Activated CD4-positive, alpha-beta T cell treated with anti-CD3 and anti-CD28 coated beads for 4 hours (primary cell): ENCODE results near the gene NRXN2.
"Not testable (repeated sequence)": the region's sequence is repeated elsewhere in the genome, so short reads cannot be mapped to it uniquely, and the experiment has no call there.

Experiments used
- DNase-seq, 2 donors: peaks; one replicate each; pipeline ENCODE4 v3.0.0-alpha.2; 2020

Gene NRXN2

DNA sequence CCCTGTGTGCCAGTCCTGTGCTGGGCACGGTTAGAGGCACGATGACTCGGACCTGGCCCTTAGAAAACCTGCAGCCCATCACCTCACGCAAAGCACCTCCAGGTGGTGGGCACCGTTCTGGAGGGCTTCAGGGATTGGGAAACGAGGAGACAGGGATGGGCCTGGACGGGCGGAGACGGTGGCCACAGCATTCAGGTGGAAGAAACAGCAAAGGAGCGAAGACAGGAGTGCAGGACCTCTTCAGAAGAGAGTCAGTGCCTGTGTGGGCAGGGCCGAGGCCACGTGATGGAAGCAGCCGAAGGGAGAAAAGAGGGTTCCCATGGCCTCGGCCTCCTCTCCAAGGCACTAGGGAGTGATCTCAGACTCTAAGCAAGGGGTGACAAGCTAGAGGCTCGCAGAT is 140.1 kb downstream of the NRXN2 start:
- no peak for DNase-seq

DNA sequence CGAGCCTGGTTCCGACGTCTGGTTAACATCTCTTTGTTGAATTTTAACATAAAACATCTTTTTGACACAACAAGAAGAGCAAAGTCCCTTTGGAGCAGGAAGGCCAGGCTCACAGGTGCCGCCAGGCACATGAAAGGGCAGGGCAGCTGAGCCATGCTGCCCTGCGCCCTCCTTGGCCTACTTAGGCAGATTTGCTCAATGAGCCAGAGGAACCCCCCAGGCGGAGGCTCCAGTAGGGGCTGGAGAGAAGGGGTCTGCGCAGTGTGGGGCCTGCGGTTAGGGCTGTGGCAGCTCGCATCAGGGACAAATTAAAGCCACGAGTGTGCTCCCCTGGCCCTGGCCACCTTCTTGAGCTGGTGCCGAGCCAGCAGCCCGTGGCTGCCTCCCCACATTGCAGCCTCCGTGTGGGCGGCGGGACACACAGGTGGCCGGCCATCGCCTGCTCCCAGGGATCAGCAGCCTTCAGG is 141.9 kb downstream of the NRXN2 start:
- DNase-seq = no peak

DNA sequence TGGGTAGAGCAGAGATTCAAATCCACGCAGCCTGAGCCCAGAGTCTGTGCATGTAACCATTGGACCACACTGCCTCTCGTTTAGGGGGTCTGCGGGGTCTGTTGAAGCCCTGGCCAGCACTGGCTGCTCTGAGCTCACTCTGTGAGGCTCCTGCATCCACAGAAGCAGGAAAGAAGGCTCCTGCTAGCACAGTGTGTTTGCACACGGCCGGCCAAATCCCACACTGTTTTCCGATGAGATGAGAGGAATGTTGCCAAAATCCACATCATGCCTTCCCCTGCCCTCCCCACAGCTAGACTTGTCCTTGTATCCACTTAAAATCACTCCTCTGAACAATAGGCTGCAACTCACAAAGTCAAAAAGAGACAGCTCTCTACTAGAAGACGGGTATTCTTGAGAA is 142.6 kb downstream of the NRXN2 start:
- DNase-seq = no peak

DNA sequence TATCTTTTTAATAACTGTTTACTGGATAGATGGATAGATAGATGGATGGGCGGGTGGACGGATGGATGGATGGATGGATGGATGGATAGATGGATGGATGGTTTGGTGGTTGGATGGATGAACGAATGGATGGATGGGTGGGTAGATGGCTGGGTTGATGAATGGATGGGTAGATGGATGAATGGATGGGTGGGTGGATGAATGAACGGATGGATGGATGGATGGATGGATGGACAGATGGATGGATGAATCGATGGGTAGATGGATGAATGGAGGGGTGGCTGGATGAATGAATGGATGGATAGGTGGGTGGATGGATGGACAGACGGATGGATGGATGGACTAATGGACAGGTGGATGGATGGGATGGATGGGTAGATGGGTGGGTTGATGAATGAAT is 145.8 kb downstream of the NRXN2 start:
- no peak for DNase-seq

DNA sequence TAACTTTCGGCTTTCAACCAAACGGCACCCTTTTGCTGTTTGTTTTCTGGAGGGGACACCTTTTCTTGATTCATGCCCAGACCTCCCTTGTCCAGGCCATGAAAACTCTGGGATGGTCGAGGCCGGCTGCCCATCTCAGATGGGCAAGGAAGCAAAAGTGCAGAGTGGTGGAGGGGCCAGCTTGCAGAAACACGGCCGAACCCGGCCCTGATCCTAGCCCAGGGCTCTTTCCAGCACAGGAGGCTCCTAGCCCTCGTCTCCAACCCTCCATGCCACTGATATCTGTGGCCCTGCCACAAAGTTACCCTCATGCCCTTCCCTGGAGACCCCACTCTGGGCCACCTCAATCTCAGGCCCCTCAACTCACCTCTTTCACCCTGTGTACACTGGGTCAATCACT is 150.9 kb downstream of the NRXN2 start:
- no peak for DNase-seq

DNA sequence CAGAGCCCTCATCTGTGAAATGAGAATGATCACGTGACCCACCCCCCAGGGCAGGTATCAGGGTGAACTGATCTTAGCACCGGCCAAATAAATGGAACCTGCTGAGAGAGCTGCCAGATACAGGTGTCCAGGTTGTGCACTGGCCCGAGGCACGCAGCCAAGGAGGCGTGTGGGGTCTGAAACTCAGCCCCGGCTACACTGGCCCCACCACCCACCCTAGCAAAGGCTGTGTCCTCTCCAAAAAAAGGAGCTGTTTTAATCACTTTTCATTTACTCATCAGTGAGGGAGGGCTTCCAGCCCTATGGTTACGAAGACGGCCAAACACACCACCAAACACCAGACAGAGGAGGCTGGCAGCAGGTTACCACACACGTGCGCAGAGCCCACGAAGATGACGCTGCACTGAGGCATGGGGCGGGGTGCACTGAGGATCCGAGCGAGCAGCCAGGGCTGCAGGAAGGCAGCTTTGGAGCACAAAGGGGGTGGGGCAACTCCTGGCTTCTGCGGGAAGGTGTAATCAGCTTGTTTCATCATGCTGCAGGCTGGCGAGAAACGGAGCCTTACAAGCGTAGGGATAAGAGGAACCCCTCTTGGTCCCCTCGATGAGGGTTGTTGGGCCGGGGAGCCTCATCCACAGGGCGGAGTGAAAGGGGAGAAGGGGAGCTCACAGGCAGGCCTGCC is 151.4 kb downstream of the NRXN2 start:
- no peak for DNase-seq

DNA sequence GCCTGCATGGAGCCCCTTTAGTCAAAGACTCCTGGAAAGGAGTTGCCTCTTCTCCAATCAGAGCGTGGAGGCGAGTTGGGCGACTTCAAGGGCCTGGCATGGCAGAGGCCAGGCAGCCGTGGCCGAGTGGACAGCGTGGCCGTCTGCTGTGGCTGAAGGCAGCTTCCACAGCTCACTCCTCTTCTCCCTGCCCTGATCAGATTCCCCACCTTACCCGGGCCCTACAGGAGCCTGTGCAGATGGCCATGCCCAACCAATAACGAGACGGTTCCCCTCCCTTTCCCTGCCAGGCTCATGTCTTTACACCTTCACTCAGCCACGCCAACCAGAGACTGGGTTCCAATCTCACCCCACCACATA is 152.0 kb downstream of the NRXN2 start:
- DNase-seq = no peak

DNA sequence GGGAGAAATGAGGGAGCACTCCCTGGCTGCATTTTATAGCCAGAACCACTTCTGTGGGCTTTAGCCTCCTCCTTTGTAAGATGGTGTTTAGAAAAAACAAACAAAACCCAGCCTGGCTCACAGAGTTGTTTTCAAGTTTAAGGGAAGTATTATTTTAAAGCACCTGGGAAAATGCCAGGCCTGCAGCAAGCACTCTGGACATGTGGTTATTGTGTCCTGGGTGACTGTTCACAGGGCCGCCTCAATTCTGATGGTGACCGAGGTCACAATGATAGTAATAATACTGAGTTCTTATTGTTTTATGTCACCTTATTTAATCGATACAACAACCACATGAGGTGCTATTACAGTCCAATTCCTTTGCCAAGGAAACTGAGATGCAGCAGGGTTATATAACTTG is 152.7 kb downstream of the NRXN2 start:
- no peak for DNase-seq

DNA sequence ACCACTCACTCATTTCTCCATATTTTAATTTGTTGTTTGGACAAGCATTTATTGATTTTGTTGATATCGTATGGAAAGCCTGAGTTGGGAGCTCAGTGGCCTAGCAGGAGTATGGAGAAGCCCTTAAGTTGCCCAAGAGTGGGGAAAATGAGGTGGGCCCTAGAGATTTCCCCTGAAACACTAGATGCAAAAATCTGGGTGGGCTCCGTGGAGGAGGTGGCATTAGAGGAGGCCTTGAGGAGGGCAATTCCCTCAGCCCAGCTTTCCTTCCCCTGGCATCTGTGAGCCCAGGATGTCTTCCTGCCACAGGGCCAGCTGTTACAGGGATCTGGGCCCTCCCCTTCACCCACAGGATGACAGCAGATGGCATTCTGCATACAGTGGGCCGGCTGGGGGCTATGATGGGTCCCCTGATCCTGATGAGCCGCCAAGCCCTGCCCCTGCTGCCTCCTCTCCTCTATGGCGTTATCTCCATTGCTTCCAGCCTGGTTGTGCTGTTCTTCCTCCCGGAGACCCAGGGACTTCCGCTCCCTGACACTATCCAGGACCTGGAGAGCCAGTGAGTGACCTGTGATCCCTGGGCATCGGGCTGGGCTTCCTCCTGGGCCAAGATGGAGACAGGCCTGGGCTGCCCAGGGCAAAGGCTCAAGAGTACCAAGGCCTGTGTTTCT is 153.6 kb downstream of the NRXN2 start:
- DNase-seq = no peak

DNA sequence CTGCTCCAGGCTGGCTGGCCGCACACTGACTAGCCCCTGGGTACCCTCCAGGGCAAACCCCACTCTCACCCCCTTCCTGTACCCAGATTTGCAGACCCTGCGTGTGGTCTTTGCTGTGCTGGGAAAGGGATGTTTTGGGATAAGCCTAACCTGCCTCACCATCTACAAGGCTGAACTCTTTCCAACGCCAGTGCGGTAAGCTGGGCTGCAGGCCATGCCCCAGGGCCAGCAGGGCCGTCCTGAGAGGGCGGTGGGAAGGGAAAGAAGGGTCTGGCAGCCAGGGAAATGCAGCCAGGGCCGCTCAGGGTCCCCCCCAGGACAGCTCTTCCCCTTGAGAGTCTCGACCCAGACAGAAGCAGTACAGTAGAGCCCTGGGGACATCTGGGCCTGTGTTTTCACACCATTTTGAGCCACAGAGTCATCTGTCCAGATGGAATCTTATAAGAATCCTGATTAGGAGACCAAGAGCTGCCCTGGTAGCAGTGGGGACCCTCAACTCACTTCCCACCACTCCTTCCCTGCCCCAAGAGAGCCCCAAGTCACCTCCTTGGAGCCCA is 154.3 kb downstream of the NRXN2 start:
- DNase-seq = no peak

DNA sequence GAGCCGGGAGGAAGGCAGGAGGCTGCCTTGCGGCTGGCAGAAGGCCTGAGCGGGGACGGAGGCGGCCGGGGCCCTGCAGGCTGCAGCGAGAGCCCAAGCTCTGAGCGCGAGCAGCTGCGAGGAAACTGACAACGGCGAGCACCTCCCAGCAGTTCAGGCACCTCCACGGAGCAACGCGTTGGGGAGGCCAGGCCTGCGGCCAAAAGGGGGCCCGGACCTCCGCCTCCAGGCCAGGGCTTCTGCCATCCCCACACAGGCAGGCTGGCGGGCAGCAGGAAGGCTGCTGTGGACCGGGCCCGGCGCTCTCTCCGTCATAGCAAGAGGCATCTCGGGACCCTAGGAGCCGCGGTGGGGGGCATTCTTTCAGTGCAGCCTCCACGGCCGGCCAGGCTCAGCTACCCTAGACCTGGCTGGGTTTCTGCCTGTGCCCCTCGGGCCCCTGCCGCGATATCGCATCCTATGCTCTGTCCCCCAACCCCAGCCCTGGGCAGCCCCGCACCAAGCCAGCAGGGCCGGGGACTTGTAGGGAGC is 154.9 kb downstream of the NRXN2 start:
- no peak for DNase-seq

DNA sequence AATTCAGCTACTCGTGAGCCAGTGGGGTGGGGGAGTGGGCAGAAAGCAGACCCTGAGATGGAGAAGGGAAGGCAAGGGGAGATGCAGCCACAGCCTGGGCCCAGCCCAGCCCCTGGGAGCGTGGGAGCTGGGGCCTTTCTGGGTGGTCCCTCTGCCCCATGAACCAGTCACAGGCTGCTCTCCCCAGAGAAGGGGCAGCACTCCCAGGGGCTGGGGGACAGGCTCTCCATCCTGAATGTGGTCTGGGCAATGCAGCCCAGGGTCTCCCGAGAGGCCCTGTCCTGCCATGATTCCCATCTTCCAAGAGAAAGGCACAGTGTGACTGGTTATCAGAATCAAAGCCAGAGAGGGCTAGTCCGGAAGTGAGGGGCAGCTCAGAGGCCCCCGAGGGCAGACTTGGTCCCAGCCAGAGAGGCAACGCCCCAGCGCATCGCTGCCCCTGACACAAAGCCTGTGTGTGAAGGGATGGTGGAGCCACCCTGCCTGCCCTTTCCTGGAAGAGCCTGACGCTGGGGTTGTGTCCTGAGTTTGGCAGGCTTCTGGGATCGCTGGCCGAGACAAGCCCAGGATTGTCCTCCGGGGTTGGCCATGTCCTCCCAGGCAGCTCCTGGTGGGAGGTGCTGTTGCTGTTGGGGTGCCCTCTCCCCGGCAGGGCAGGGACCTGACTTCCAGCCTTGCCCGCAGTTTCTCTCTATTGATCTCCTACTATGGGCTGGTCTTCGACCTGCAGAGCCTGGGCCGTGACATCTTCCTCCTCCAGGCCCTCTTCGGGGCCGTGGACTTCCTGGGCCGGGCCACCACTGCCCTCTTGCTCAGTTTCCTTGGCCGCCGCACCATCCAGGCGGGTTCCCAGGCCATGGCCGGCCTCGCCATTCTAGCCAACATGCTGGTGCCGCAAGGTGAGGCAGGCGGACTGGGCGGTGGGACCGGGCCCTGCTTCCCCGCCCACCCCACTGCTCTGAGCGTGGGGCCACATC is 155.8 kb downstream of the NRXN2 start:
- DNase-seq = no peak

DNA sequence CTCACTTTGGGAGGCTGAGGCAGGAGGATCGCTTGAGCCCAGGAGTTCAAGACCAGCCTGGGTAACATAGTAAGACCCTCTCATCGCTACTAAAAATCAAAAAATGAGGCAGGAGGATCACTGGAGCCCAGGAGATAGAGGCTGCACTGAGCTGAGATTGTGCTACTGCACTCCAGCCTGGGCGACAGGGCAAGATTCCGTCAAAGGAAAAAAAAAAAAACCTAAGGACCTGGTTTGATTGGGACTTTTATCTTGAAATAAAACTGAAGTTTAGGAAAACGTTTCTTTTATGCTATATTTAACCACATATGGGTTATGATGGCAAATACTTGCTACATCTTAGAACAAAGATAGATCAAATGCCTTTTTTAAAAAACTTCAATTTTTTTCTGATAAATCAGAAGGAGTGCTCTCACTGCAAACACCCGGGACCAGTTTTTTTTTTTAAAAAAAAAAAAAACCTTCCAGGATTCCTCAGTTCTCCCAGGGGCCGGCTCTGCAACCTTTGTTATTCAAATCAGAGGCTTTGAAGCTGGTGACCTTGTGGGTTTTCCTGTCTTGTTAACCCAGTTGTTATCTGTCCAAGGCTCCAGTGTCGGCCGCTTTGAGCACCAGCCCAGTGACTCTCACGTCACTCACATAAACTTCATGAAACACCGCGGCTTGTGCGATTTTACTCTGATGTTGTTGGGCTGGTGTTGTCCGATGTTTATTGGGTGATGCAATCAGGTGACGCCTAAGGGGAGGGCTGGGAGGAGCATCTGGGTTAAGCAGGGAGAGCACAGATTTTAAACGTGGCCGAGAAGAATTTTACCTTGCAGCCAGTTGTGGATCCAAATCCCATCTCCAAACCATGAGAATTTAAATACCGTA is 156.7 kb downstream of the NRXN2 start:
- peak in 1 of 2 donors; percentile 13 for DNase-seq

DNA sequence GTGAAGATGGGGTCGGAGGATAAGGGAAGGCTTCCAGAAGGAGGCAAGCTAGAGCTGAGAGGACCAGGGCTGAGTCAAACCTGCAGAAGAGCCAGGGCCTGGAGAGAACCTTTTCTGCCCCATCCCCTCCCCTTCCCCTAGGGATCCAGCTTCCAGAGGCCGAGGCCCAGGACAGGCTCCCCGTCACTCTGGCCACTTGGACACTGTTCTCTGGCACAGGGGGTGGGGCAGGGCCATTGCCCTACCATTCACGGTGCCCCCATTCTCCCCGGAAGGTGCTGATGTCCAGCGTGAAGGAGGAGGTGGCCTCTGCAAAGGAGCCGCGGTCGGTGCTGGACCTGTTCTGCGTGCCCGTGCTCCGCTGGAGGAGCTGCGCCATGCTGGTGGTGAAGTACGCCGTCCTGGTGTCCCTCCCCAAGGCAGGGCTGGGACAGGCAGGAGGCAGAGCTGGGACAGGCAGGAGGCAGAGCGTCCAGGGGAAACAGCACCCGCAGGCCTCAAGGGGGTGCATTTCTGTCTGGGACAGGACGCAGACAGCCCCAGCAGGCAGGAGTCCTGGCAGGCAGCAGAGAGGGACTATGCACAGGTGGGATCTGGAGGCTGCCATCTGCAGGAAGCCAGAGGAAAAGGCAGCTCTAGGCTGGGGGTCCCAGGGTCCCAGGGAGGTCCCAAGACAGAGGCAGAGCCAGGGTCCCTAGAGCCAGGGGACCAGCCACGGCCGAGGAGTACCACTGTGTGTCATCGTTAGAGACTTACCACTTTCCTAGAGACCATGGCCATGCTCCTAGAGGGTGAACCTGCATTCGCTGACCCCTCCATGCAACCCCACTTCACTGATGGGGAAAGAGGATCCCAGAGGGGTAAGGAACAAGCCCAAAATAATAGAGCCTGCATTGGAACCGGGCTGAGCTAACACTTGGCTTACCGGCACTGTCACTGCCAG is 157.8 kb downstream of the NRXN2 start:
- DNase-seq = no peak

DNA sequence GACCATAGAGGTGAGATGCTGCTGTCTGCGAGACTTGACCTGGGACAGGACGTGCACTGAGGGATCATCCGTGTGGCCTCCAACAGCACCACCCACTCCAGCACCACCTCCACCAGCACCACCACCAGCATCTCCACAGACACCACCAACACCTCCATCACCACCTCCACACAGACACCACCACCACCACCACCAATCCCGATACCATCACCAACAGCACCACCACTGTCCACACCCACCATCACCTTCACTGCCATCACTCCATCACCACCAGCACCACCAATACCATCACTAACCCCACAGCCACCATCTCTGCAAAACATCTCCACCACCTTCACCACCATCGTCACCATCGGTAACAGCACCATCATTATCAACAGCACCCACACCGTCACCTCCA is 158.6 kb downstream of the NRXN2 start:
- DNase-seq = no peak

DNA sequence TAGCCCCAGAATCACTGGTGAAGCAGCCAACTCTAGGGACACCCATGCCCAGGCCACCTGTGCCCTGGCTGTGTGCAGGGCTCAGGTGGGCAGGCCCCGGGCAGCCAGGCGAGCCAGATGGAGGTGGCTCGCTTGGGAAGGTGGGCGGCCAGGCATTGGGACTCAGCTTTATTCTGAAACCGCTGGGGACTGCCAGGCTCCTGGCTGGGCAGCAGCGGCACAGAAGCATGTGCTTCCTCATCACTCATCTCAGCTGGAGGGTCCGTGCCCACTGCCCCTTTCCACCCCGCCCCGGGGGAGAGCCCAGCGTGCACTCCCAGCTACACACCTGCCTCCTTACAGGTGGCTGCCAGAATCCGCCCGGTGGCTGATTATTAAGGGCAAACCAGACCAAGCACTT is 159.0 kb downstream of the NRXN2 start:
- no peak for DNase-seq

DNA sequence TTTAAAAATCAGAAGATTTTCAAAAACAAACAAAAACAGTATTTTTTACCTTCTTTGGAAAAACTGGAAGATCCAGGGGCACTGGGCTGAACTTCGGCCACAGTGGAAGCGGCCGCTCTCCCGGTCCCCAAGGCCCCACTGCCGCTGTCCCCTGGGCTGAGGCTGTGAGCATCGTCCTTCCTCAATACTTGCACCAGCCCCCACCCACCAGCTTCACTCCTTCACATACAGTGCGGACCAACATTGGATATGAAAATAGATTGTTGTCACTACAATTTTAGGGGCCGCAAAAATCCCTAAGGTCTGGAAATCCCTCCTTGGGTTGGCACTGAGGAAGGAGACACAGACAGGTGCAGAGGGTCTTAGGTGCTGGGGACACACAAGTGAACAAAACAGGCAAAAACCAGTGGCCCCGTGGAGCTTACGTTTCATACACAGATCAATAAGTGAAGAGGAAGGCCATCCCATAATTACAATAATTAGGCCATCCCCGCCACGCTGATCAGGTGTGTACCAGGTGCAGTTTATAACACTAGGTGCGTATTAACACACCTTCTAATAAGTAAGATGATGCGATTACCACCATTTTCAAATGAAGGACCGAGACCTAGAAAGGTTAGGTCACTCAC is 160.2 kb downstream of the NRXN2 start:
- no peak for DNase-seq

DNA sequence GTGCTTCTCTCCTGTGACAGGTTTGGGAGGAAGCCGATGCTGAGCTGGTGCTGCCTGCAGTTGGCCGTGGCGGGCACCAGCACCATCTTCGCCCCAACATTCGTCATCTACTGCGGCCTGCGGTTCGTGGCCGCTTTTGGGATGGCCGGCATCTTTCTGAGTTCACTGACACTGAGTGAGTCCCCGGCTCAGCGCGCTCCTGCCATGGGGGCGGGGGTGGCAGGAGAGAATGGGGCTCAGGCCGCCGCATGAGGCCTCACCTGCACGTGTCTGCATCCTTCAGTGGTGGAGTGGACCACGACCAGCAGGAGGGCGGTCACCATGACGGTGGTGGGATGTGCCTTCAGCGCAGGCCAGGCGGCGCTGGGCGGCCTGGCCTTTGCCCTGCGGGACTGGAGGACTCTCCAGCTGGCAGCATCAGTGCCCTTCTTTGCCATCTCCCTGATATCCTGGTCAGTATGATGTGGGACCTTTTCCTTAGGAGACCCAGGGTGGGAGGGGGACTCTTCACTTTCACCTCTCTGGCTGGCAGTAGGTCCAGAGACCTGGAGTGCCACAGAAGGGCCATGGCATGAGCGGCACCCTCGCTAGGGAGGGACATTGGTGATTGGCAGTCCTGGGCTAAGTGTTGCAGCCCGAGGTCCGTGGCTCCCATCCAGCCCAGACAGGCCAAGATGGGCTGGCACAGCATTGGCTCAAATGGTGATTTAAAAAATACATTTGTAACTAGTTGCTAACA is 160.8 kb downstream of the NRXN2 start:
- no peak for DNase-seq

DNA sequence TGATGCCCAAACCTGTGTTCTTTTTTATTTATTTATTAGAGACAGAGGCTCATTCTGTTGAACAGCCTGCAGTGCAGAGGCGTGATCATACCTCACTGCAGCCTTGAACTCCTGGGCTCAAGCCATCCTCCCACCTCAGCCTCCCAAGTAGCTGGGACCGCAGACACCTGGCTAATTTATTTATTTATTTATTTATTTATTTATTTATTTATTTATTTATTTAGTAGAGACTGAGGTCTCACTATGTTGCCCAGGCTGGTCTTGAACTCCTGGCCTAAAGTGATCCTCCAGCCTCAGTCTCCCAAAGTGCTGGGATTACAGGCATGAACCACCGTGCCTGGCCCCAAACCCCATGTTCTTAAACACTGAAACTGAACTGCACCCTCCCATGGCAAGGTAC is 161.6 kb downstream of the NRXN2 start:
- DNase-seq = not testable (repeated sequence)

DNA sequence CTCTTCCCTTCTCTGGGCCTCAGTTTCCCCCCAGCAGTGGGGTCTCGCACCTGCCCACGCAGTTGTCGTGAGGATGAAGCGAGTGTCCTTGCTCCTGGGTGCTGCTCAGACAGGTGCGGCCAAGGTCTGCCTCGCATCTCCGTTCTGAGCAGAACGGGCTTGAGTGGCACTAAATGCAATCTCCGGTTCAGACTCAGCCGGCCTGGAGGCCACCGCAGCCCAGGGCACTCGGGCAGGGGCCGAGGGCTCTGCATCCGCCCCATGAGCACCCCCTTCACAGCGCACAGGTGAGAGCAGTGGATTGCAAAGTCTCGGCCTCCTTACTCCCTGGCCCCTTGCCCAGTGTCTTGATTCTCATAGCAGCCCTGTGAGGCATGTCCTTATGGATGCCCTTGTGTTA is 162.1 kb downstream of the NRXN2 start:
- DNase-seq = no peak
